Transverse colon (tissue), 4 donors: Measurements from ENCODE around the gene ATG16L1.

Source experiments
- EP300 ChIP-seq: sonication (generic); formaldehyde crosslinking; IDR thresholded peaks from one replicate; pipeline ENCODE4 v1.6.1; 2017; ENCODE audit warnings: antibody characterized with exemption, low read depth
- POLR2A ChIP-seq: fragments of 450-650 bp; IDR thresholded peaks from one replicate; pipeline ENCODE4 v1.6.1; 2016; ENCODE audit warnings: antibody characterized with exemption, mild to moderate bottlenecking, moderate library complexity
- POLR2AphosphoS5 ChIP-seq, 3 donors: sonication (generic); formaldehyde crosslinking; IDR thresholded peaks; one replicate each; pipeline ENCODE4 v1.6.1; 2016; ENCODE audit warnings: antibody characterized with exemption in 3 of 3
- TF ChIP-seq, protein P1 (sequence below), 5 experiments: fragments of 200-600 bp in 3 of 5; fragments of 450-650 bp in 2 of 5; sonication (generic) in 3 of 5; IDR thresholded peaks; 1 replicate in 2 of 5; 2 replicates in 3 of 5; pipeline ENCODE4 v1.5.1; 2016 to 2017; ENCODE audit warnings: antibody characterized with exemption in 5 of 5, inconsistent platforms in 3 of 5, mild to moderate bottlenecking in 2 of 5, moderate library complexity in 1 of 5

DNA sequence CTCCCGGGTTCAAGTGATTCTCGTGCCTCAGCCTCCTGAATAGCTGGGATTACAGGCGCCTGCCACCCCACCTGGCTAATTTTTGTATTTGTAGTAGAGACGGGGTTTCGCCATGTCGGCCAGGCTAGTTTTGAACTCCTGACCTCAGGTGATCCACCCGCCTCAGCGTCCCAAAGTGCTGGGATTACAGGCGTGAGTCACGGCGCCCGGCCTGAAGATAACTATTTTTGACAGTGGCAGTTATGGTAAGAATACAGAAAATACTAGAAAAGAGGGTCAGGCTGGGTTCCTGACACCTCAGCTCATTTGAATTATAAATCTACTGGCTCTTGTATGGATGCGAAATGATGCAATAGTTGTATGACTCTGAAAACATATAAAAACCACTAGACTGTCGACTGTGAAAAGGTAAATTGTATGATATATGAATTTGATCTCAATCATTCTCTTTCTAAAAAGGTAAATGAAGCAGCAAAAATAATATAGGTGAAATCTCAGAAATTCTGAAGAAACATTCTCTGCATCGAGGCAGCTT is 91.8 kb downstream of the ATG16L1 start:
- TF ChIP-seq, protein P1, sequence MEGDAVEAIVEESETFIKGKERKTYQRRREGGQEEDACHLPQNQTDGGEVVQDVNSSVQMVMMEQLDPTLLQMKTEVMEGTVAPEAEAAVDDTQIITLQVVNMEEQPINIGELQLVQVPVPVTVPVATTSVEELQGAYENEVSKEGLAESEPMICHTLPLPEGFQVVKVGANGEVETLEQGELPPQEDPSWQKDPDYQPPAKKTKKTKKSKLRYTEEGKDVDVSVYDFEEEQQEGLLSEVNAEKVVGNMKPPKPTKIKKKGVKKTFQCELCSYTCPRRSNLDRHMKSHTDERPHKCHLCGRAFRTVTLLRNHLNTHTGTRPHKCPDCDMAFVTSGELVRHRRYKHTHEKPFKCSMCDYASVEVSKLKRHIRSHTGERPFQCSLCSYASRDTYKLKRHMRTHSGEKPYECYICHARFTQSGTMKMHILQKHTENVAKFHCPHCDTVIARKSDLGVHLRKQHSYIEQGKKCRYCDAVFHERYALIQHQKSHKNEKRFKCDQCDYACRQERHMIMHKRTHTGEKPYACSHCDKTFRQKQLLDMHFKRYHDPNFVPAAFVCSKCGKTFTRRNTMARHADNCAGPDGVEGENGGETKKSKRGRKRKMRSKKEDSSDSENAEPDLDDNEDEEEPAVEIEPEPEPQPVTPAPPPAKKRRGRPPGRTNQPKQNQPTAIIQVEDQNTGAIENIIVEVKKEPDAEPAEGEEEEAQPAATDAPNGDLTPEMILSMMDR (IDR thresholded peaks at IDR 0.05) = no peak
- TF ChIP-seq POLR2A (no peak), POLR2AphosphoS5 (IDR thresholded peaks at IDR 0.05) (no peak), EP300 (no peak)
